HCT116 (cell line): Measurements from ENCODE around the gene CALN1. TPM values are rescaled to one million over a fixed set of nuclear protein-coding genes. Genes with fewer than 3 reads are reported as not detected.

Source experiments
- ATAC-seq: fragments of 200-7000 bp; cut with Tn5 transposase; 2 replicates; pipeline ENCODE4 v1.9.1; 2020; ENCODE audit warnings: mild to moderate bottlenecking, moderate library complexity
- BruUV-seq: library from RNA; stranded (reverse); fragments of 400-500 nt; replicated peaks from 2 replicates; lab custom pipeline; 2021; lab: Mats Ljungman, UMichigan
- CTCF ChIA-PET: fragments of 300-600 bp; sonication (Branson Sonifier 250); formaldehyde crosslinking; loops from one replicate; lab custom pipeline; 2021; ENCODE audit warnings: antibody characterized with exemption; lab: Charles Lee
- POLR2A ChIA-PET: fragments of 300-600, 350-600 bp; sonication (Branson Sonifier 250); formaldehyde crosslinking; loops from one replicate; lab custom pipeline; 2021; ENCODE audit warnings: antibody characterized with exemption; lab: Charles Lee
- RAD21 ChIA-PET, 2 experiments: fragments of 300-600 bp; sonication (Branson Sonifier 250); formaldehyde crosslinking; loops; one replicate each; lab custom pipeline; 2023; ENCODE audit warnings: low total read pairs in 2 of 2; ENCODE audit not compliant: uncharacterized antibody in 2 of 2, unreplicated experiment in 2 of 2, low non-redundant PET in 1 of 2; lab: Charles Lee
- DNase-seq: peaks from one replicate; pipeline ENCODE4 v3.0.0-alpha.2; 2010; ENCODE audit warnings: low read depth, low spot score
- H2AFZ ChIP-seq: fragments of 200-600 bp; shearing (Covaris generic), sonication (generic); 2 replicates; pipeline ENCODE4 v1.6.1; 2017; ENCODE audit warnings: low read depth, mixed run types, mixed read lengths, antibody characterized with exemption, low read length; ENCODE audit not compliant: poor library complexity, severe bottlenecking
- H3K27ac ChIP-seq: 2 replicates; pipeline ENCODE4 v1.5.1; 2012; ENCODE audit warnings: low read depth, low read length
- H3K27me3 ChIP-seq: fragments of 200-600 bp; sonication (generic); 2 replicates; pipeline ENCODE4 v1.6.1; 2016; ENCODE audit warnings: mixed run types, low read length, mixed read lengths; ENCODE audit not compliant: insufficient read depth
- H3K36me3 ChIP-seq, 2 experiments: fragments of 200-500 bp in 1 of 2; fragments of 200-600 bp in 1 of 2; sonication (Bioruptor generic) in 1 of 2; sonication (generic) in 1 of 2; 2 replicates each; pipeline versions ENCODE4 v1.5.1 to v1.6.1; 2014 to 2016; ENCODE audit warnings: low read length in 2 of 2, inconsistent platforms in 1 of 2, mixed read lengths in 1 of 2, mixed run types in 1 of 2; ENCODE audit not compliant: insufficient read depth in 2 of 2, control insufficient read depth in 1 of 2
- H3K4me1 ChIP-seq, 2 experiments: fragments of 200-600 bp in 1 of 2; sonication (generic) in 1 of 2; 2 replicates each; pipeline versions ENCODE4 v1.5.1 to v1.6.1; 2012 to 2017; ENCODE audit warnings: low read length in 2 of 2, inconsistent platforms in 1 of 2, mild to moderate bottlenecking in 1 of 2, mixed read lengths in 1 of 2, mixed run types in 1 of 2, moderate library complexity in 1 of 2; ENCODE audit not compliant: insufficient read depth in 2 of 2, control insufficient read depth in 1 of 2
- H3K4me2 ChIP-seq: fragments of 200-600 bp; sonication (generic); 2 replicates; pipeline ENCODE4 v1.6.1; 2017; ENCODE audit warnings: mixed run types, low read length, mixed read lengths
- H3K4me3 ChIP-seq, 2 experiments: fragments of 200-600 bp in 1 of 2; sonication (generic) in 1 of 2; replicated peaks in 1 of 2; 2 replicates each; pipeline ENCODE4 v1.5.1; 2011 to 2016; ENCODE audit warnings: low read length in 2 of 2, control low read depth in 1 of 2, low read depth in 1 of 2, mild to moderate bottlenecking in 1 of 2, mixed read lengths in 1 of 2, mixed run types in 1 of 2
- H3K79me2 ChIP-seq: fragments of 200-600 bp; sonication (generic); 2 replicates; pipeline ENCODE4 v1.6.1; 2017; ENCODE audit warnings: mild to moderate bottlenecking, mixed run types, low read length, moderate library complexity, mixed read lengths; ENCODE audit not compliant: insufficient read depth
- H3K9ac ChIP-seq: fragments of 200-600 bp; sonication (generic); 2 replicates; pipeline ENCODE4 v1.6.1; 2016; ENCODE audit warnings: low read length, mixed read lengths
- H3K9me2 ChIP-seq: fragments of 200-600 bp; sonication (generic), shearing (Covaris generic); 2 replicates; pipeline ENCODE4 v1.6.1; 2017; ENCODE audit warnings: mixed run types, mild to moderate bottlenecking, moderate library complexity; ENCODE audit not compliant: insufficient read depth
- H3K9me3 ChIP-seq, 2 experiments: fragments of 200-500 bp in 1 of 2; fragments of 200-600 bp in 1 of 2; sonication (Bioruptor generic) in 1 of 2; sonication (generic) in 1 of 2; 2 replicates each; pipeline ENCODE4 v1.6.1; 2014 to 2017; ENCODE audit warnings: low read length in 2 of 2, mixed read lengths in 2 of 2, inconsistent platforms in 1 of 2, low read depth in 1 of 2, mild to moderate bottlenecking in 1 of 2, mixed run types in 1 of 2, moderate library complexity in 1 of 2; ENCODE audit not compliant: control insufficient read depth in 1 of 2, insufficient read depth in 1 of 2
- H4K20me1 ChIP-seq: fragments of 200-600 bp; sonication (generic), shearing (Covaris generic); 2 replicates; pipeline ENCODE4 v1.6.1; 2017; ENCODE audit warnings: mixed run types, mild to moderate bottlenecking, moderate library complexity; ENCODE audit not compliant: insufficient read depth
- POLR2AphosphoS5 ChIP-seq: IDR thresholded peaks from 2 replicates; pipeline ENCODE4 v1.6.1; 2011; ENCODE audit warnings: mild to moderate bottlenecking, low read depth, low read length, moderate library complexity
- intact Hi-C: fragments of 100-400 bp; cut with micrococcal nuclease; formaldehyde crosslinking; loops from 2 replicates; pipeline ENCODE4 v1.10.0; 2022
- total RNA-seq: library from RNA; stranded (reverse); gene quantifications from one replicate; pipeline ENCODE4 v1.2.1, GENCODE V29; 2021; ENCODE audit not compliant: unreplicated experiment
- TF ChIP-seq, protein P1 (sequence below): IDR thresholded peaks from 2 replicates; pipeline ENCODE4 v1.6.1; 2011; ENCODE audit warnings: mild to moderate bottlenecking, low read length, moderate library complexity; ENCODE audit not compliant: insufficient replicate concordance; ENCODE audit errors: extremely low read depth
- TF ChIP-seq, protein P2 (sequence below), 3 experiments: fragments of 200-600 bp in 1 of 3; sonication (generic) in 1 of 3; IDR thresholded peaks in 2 of 3; conservative IDR thresholded peaks in 1 of 3; 2 replicates each; pipeline ENCODE4 v1.5.1; 2012 to 2017; ENCODE audit warnings: low read depth in 2 of 3, low read length in 2 of 3, antibody characterized with exemption in 1 of 3, borderline replicate concordance in 1 of 3, control low read depth in 1 of 3, mild to moderate bottlenecking in 1 of 3, mixed read lengths in 1 of 3, mixed run types in 1 of 3, moderate library complexity in 1 of 3; ENCODE audit not compliant: insufficient read depth in 1 of 3

The CALN1 gene
- total RNA-seq, 1 experiment from 2014 or later, result 0.17 TPM

DNA sequence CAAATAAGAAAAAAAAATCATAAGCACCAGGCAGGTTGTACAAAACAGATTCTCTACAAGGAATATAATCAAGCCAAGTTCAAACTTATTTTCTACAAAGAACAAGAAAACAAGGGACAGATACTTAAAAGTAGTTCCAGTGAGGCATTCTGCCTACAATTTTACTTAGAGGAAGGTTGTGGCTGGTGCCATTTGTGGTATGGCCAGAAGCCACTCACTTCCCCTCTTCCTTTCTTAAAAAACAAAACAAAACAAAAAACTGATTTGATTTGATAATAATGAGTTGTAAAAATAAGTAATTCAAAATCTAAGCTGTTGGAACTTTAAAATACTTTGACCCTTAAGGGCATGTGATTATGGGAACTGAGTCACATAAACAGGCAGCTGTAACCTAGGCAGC, 420.6 kb downstream of the CALN1 start (continued):
- TF ChIP-seq, protein P1, sequence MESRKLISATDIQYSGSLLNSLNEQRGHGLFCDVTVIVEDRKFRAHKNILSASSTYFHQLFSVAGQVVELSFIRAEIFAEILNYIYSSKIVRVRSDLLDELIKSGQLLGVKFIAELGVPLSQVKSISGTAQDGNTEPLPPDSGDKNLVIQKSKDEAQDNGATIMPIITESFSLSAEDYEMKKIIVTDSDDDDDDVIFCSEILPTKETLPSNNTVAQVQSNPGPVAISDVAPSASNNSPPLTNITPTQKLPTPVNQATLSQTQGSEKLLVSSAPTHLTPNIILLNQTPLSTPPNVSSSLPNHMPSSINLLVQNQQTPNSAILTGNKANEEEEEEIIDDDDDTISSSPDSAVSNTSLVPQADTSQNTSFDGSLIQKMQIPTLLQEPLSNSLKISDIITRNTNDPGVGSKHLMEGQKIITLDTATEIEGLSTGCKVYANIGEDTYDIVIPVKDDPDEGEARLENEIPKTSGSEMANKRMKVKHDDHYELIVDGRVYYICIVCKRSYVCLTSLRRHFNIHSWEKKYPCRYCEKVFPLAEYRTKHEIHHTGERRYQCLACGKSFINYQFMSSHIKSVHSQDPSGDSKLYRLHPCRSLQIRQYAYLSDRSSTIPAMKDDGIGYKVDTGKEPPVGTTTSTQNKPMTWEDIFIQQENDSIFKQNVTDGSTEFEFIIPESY, result no peak
- TF ChIP-seq, protein P2, sequence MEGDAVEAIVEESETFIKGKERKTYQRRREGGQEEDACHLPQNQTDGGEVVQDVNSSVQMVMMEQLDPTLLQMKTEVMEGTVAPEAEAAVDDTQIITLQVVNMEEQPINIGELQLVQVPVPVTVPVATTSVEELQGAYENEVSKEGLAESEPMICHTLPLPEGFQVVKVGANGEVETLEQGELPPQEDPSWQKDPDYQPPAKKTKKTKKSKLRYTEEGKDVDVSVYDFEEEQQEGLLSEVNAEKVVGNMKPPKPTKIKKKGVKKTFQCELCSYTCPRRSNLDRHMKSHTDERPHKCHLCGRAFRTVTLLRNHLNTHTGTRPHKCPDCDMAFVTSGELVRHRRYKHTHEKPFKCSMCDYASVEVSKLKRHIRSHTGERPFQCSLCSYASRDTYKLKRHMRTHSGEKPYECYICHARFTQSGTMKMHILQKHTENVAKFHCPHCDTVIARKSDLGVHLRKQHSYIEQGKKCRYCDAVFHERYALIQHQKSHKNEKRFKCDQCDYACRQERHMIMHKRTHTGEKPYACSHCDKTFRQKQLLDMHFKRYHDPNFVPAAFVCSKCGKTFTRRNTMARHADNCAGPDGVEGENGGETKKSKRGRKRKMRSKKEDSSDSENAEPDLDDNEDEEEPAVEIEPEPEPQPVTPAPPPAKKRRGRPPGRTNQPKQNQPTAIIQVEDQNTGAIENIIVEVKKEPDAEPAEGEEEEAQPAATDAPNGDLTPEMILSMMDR (IDR thresholded peaks at IDR 0.05 in 2 of 3, conservative IDR thresholded peaks at IDR 0.05 in 1 of 3; ENCODE audit: borderline replicate concordance in 1 of 3, insufficient read depth in 1 of 3, low read depth in 2 of 3, low read length in 2 of 3), result no peak

DNA sequence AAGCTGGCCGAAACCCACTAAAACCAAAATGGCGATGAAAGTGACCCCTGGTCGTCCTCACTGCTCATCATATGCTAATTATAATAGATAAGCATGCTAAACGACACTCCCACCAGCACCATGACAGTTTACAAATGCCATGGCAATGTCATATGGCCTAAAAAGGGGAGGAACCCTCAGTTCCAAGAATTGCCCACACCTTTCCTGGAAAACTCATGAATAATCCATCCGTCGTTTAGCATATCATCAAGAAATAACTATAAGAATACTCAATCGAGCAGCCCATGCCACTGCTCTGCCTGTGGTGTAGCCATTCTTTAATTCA, 422.0 kb downstream of the CALN1 start:
- intact Hi-C loops, result no loop called here
- no peak for TF ChIP-seq POLR2AphosphoS5
- CTCF ChIA-PET, result no interaction called here
- Histone ChIP-seq H3K9ac (no peak overlapping the region), H3K4me1 (no peaks in the 10 kb centered on the region), H3K4me3 (no peak overlapping the region), H4K20me1 (no peaks in the 10 kb centered on the region), H3K79me2 (no peaks in the 10 kb centered on the region), H3K9me2 (no peaks in the 10 kb centered on the region), H3K27ac (no peak overlapping the region), H3K27me3 (no peaks in the 10 kb centered on the region), H2AFZ (no peak overlapping the region), H3K9me3 (peaks cover 0 to 4% of the 10 kb centered on the region in 2 experiments; a peak in 2 of 4 replicates), H3K36me3 (no peaks in the 10 kb centered on the region), H3K4me2 (no peak overlapping the region)
- BruUV-seq, result no TSS peak
- ATAC-seq, result no peak
- POLR2A ChIA-PET, result no interaction called here
- no peak for DNase-seq
- RAD21 ChIA-PET, result no interaction called here
